ENCODE measurements around the gene PLCB2.

The PLCB2 gene

DNA sequence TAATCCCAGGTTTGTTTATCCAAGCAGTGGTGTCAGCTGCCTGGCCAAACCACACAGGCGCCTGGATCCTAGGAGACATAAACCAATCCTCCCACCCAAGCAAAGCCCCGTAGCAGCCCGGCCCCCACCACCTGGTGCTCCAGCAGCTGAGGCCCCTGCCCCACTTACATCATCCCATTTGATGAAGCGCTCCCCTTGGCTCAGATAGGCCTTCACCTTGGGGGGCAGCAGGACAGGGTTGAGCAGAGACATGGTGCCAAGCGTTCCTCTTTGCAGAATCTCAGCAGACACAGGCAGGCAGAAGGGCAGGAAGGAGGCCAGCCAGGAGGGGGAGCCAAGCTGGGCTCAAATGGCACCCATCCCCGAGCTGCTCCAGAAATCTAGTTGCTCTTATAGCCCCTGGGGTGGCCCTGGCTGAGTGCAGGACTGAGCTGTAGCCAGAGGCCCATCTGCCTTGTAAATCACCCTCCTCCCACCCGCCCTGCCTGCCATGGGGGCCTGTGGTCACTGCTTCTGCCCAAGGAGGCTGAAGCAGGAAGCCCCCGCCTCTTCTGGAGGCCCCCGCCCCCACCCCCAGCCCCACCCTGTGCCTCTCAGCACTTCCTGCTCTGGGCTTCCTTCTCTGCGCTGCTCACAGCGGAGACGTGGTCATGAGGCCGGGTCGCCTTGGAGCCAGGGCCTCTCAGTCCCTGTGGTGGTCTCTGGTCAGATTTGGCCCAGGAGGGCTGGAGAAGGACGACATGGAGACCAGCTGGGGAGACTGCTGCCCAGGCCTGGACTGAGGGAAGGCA, at the start of gene PLCB2:
PLCB2 (minus strand) TSS at position 515 of the 791 bp plus-strand sequence; CDS start at position 252, 263 bp downstream.
- Mint-ChIP-seq H3K9me3 (no peaks in the 10 kb centered on the region), H3K4me1 (peaks cover 69% of the 10 kb centered on the region), H3K36me3 (ENCODE audit: insufficient read depth) (peaks cover 20% of the 10 kb centered on the region), H3K27me3 (no peaks in the 10 kb centered on the region), H3K4me3 (peak within 1 kb of the TSS; percentile 95), H3K27ac (ENCODE audit: low read depth) (peak within 1 kb of the TSS; percentile 94)
- peak; percentile 53 to 61 for DNase-seq (ENCODE audit: low spot score in 2 of 2)
- peak; percentile 83 for ATAC-seq (replicated peaks; ENCODE audit: extremely low read depth, poor library complexity, severe bottlenecking)

DNA sequence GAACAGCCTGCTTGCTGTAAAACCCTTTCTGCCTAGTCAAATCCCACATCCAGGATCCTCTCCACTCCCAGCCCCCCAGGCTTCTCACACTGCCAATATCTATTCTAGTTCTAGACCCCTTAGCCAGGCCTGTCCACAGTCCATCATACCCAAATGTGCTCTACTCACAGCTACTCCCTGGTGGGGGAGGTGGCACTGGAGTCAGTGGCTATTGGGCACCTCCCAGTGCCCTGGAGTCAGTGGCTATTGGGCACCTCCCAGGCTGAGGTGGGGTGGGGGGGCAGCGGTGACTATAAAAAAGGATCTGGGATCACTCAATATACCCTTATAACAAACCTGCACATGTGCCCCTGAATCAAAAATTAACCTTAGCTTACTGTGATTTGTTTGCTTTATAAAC, 49.5 kb upstream of the PLCB2 start:
- Mint-ChIP-seq H3K27me3 (no peaks in the 10 kb centered on the region), H3K27ac (ENCODE audit: low read depth) (no peak overlapping the region), H3K9me3 (no peaks in the 10 kb centered on the region), H3K4me3 (peak overlapping the region; percentile 81), H3K4me1 (peaks cover 13% of the 10 kb centered on the region), H3K36me3 (ENCODE audit: insufficient read depth) (peaks cover 5% of the 10 kb centered on the region)
- no peak for DNase-seq (ENCODE audit: low spot score in 2 of 2)
- ATAC-seq (replicated peaks; ENCODE audit: extremely low read depth, poor library complexity, severe bottlenecking): no peak

DNA sequence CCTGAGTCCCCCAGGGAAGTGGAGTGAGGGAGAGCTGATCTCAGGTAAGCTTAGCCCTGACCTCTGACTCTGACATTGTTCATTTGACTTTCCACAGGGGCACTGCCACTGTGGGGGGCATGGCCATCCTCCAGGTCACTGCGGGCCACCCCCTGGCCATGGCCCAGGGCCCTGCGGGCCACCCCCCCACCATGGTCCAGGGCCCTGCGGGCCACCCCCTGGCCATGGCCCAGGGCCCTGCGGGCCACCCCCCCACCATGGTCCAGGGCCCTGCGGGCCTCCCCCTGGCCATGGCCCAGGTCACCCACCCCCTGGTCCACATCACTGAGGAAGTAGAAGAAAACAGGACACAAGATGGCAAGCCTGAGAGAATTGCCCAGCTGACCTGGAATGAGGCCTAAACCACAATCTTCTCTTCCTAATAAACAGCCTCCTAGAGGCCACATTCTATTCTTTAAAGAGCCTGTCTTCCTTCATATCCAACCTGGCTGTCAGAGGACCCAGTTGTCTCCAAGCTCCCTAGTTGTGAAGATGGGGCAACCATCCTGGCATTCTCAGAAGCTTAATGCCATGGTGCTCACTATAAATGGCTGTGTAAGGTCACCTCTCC, 48.3 kb upstream of the PLCB2 start:
- Mint-ChIP-seq H3K27me3 (no peaks in the 10 kb centered on the region), H3K4me3 (no peak overlapping the region), H3K4me1 (peaks cover 10% of the 10 kb centered on the region), H3K9me3 (no peaks in the 10 kb centered on the region), H3K27ac (ENCODE audit: low read depth) (no peak overlapping the region), H3K36me3 (ENCODE audit: insufficient read depth) (peaks cover 5% of the 10 kb centered on the region)
- ATAC-seq (replicated peaks; ENCODE audit: extremely low read depth, poor library complexity, severe bottlenecking): no peak
- DNase-seq (ENCODE audit: low spot score in 2 of 2): no peak

GRCh38 chr15:40354408-40355171, 46.9 kb upstream of the PLCB2 start:
- Mint-ChIP-seq H3K27me3 (no peaks in the 10 kb centered on the region), H3K4me1 (peaks cover 10% of the 10 kb centered on the region), H3K27ac (ENCODE audit: low read depth) (no peak overlapping the region), H3K9me3 (no peaks in the 10 kb centered on the region), H3K36me3 (ENCODE audit: insufficient read depth) (peaks cover 5% of the 10 kb centered on the region), H3K4me3 (no peak overlapping the region)
- ATAC-seq (replicated peaks; ENCODE audit: extremely low read depth, poor library complexity, severe bottlenecking): no peak
- DNase-seq (ENCODE audit: low spot score in 2 of 2): no peak

- Mint-ChIP-seq H3K9me3 (no peaks in the 10 kb centered on the region), H3K27me3 (no peaks in the 10 kb centered on the region), H3K36me3 (ENCODE audit: insufficient read depth) (peaks cover 2% of the 10 kb centered on the region), H3K4me1 (peaks cover 4% of the 10 kb centered on the region), H3K27ac (ENCODE audit: low read depth) (no peak overlapping the region), H3K4me3 (no peak overlapping the region)
- DNase-seq (ENCODE audit: low spot score in 2 of 2): no peak
- ATAC-seq (replicated peaks; ENCODE audit: extremely low read depth, poor library complexity, severe bottlenecking): no peak
Observed at GRCh38 chr15:40353697-40354096, 46.0 kb upstream of the PLCB2 start.

- H3K27me3 Mint-ChIP-seq: no peaks in the 10 kb centered on the region
- H3K9me3 Mint-ChIP-seq: no peaks in the 10 kb centered on the region
- no peak for DNase-seq (ENCODE audit: low spot score in 2 of 2)
- ATAC-seq (replicated peaks; ENCODE audit: extremely low read depth, poor library complexity, severe bottlenecking): no peak
- H3K4me1 Mint-ChIP-seq: peaks cover 5% of the 10 kb centered on the region
- no peak overlapping the region for H3K4me3 Mint-ChIP-seq
- no peak overlapping the region for H3K27ac Mint-ChIP-seq (ENCODE audit: low read depth)
- H3K36me3 Mint-ChIP-seq (ENCODE audit: insufficient read depth): peaks cover 2% of the 10 kb centered on the region
Observed at GRCh38 chr15:40352281-40352901, 44.7 kb upstream of the PLCB2 start.

GRCh38 chr15:40349163-40349562, 41.4 kb upstream of the PLCB2 start:
- ATAC-seq (replicated peaks; ENCODE audit: extremely low read depth, poor library complexity, severe bottlenecking): no peak
- Mint-ChIP-seq H3K27me3 (no peaks in the 10 kb centered on the region), H3K4me1 (peaks cover 5% of the 10 kb centered on the region), H3K4me3 (no peak overlapping the region), H3K27ac (ENCODE audit: low read depth) (no peak overlapping the region), H3K36me3 (ENCODE audit: insufficient read depth) (peaks cover 2% of the 10 kb centered on the region), H3K9me3 (no peaks in the 10 kb centered on the region)
- no peak for DNase-seq (ENCODE audit: low spot score in 2 of 2)

- Mint-ChIP-seq H3K9me3 (no peaks in the 10 kb centered on the region), H3K4me3 (no peak overlapping the region), H3K4me1 (peaks cover 5% of the 10 kb centered on the region), H3K27me3 (no peaks in the 10 kb centered on the region), H3K27ac (ENCODE audit: low read depth) (no peak overlapping the region), H3K36me3 (ENCODE audit: insufficient read depth) (peaks cover 2% of the 10 kb centered on the region)
- ATAC-seq (replicated peaks; ENCODE audit: extremely low read depth, poor library complexity, severe bottlenecking) (no peak), DNase-seq (ENCODE audit: low spot score in 2 of 2) (no peak)
Observed at GRCh38 chr15:40348474-40348870, 40.7 kb upstream of the PLCB2 start.

DNA sequence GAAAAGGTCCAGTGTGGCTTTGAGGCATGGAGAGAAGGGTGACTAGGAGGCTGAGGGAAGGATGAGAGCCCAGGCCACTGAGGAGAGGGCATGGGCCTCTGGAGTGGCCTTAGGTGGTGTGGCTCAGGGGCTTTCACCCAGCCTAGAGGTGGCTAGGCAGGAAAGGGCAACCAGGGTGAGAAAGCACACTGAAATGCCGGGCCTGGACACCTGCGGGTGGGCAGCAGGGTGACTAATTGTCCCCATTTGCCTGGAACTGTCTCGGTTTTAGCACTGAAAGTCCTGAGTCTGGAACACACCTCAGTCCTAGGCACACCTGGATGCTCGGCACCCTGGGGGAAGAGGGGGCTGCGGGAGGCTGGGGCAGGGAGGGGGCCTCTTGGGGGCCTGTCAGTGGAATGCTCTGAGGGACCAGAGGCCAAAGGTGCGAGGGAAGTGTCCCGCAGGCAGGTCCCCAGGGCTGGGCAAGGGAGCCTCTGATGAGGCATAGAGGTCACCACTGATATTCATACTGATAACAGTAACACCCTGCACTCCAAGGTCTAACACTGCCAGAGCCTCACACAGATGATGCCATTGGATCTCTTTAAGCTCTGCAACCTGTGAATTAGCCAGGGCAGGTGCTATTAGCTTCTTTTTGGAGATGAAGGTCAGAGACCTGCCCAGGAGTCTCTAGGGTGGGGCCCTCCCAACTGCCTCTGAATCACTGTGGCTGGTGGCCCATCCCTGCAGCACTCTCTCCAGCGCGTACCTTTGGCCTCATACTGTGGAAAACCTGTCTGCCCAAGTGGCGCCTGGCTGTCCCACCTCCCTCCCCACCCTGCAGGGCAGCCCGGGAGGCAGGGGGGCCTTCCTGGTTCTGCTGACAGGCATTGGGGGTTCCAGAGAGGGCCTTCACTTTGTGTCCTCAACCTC, 40.1 kb upstream of the PLCB2 start:
- Mint-ChIP-seq H3K36me3 (ENCODE audit: insufficient read depth) (peaks cover 2% of the 10 kb centered on the region), H3K27me3 (no peaks in the 10 kb centered on the region), H3K9me3 (no peaks in the 10 kb centered on the region), H3K4me1 (peaks cover 5% of the 10 kb centered on the region), H3K4me3 (no peak overlapping the region), H3K27ac (ENCODE audit: low read depth) (no peak overlapping the region)
- DNase-seq (ENCODE audit: low spot score in 2 of 2): no peak
- ATAC-seq (replicated peaks; ENCODE audit: extremely low read depth, poor library complexity, severe bottlenecking): no peak

DNA sequence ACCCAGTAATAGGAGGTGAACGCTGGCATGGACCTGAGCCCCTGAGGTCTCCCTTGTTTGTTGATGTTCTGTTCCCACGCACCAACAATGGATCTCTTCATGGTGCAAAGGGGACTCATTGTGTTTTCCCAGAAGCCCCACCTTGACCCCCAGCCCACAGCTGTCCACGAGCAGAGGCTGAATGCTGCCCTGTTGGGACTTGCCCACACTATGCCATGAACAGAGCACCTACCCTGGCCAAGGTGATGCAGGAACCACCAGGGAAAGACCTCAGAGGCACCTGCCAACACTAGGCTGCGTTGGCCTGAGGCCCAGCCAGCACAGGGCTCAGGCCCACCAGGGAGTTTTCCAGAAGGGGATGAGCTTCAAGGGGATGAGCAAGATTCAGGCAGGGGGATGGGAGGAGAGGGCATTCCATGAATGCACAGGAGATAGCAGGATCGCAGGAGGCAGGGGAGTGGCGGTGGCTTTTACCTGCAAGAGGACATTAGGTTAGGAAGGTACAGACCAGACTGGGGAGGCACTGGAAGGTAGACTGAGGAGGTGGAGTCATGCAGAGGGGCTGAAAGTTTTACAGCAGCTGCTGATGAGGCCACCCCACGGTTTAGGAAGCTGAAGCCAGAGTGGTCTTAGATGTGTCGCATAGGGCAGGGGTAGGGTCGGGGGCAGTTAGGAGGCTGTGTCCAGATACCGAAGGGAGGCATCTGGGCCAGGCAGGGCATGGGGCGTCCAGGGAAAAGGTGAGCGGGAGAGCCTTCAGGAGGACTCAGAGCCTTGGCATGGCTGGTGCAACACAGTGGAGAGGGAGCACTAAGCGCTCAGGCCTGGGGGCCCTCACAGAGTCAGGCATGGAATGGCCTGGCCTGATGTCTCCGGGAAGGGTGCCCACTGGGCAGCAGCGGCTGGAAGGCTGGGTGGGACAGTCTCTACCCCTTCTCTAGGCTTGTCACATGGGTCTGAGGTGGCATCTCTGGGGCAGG, 39.1 kb upstream of the PLCB2 start:
- no peak for ATAC-seq (replicated peaks; ENCODE audit: extremely low read depth, poor library complexity, severe bottlenecking)
- Mint-ChIP-seq H3K36me3 (ENCODE audit: insufficient read depth) (peaks cover 2% of the 10 kb centered on the region), H3K9me3 (no peaks in the 10 kb centered on the region), H3K4me3 (no peak overlapping the region), H3K27ac (ENCODE audit: low read depth) (no peak overlapping the region), H3K4me1 (peaks cover 5% of the 10 kb centered on the region), H3K27me3 (no peaks in the 10 kb centered on the region)
- DNase-seq (ENCODE audit: low spot score in 2 of 2): no peak
